ENCODE measurements around the gene CLEC2D. TPM values are rescaled to one million over a fixed set of nuclear protein-coding genes. Genes with fewer than 3 reads are reported as not detected.
"Not testable (repeated sequence)": the region's sequence is repeated elsewhere in the genome, so short reads cannot be mapped to it uniquely, and the experiment has no call there.

CLEC2D gene
- total RNA-seq, 2 experiments from 2014 or later = 446 to 449 TPM

GRCh38 chr12:9736936-9737705 is 67.6 kb downstream of the CLEC2D start:
- H3K4me1 Mint-ChIP-seq = peaks cover 67% of the 10 kb centered on the region
- no peak for DNase-seq
- no peaks in the 10 kb centered on the region for H3K27me3 Mint-ChIP-seq
- ChIA-PET POLR2A (interaction anchor here (0.8 to 7.1 kb wide), 8 partner anchors 23 to 132 kb away, joined by 3 to 194 read pairs (median 4); partner anchors contain the start of genes CD69, CLEC2B and CLEC2D), CTCF (interaction anchor here (0.8 to 1.5 kb wide), 3 partner anchors 12 to 89 kb away, joined by 3 to 6 read pairs (median 3); no protein-coding TSS in a partner anchor)
- H3K4me3 Mint-ChIP-seq = peak overlapping the region; percentile 48
- peaks cover 36% of the 10 kb centered on the region for H3K36me3 Mint-ChIP-seq (ENCODE audit: low read depth)
- H3K27ac Mint-ChIP-seq = peak overlapping the region; percentile 84
- peaks cover 13% of the 10 kb centered on the region for H3K9me3 Mint-ChIP-seq

- peak overlapping the region; percentile 56 for H3K4me3 Mint-ChIP-seq
- peak overlapping the region; percentile 84 for H3K27ac Mint-ChIP-seq
- peaks cover 27% of the 10 kb centered on the region for H3K36me3 Mint-ChIP-seq (ENCODE audit: low read depth)
- H3K4me1 Mint-ChIP-seq = peaks cover 70% of the 10 kb centered on the region
- POLR2A ChIA-PET = interaction anchor here (1.1 to 7.1 kb wide), 5 partner anchors 16 to 89 kb away, joined by 3 to 194 read pairs (median 7); partner anchors contain the start of genes CD69 and CLEC2D
- H3K27me3 Mint-ChIP-seq, DNase-seq: not testable (repeated sequence)
- H3K9me3 Mint-ChIP-seq = peaks cover 13% of the 10 kb centered on the region
- CTCF ChIA-PET = interaction anchor here (1.0 to 2.3 kb wide), 3 partner anchors 12 to 59 kb away, joined by 3 to 6 read pairs (median 3); no protein-coding TSS in a partner anchor
These were observed 69.4 kb downstream of the CLEC2D start for GRCh38 chr12:9738905-9739304.

- CTCF ChIA-PET = interaction anchor here (1.0 to 2.3 kb wide), 4 partner anchors 11 to 59 kb away, joined by 3 to 6 read pairs (median 4); no protein-coding TSS in a partner anchor
- DNase-seq, H3K27me3 Mint-ChIP-seq: not testable (repeated sequence)
- Mint-ChIP-seq H3K9me3 (peaks cover 13% of the 10 kb centered on the region), H3K4me3 (peak overlapping the region; percentile 64), H3K36me3 (ENCODE audit: low read depth) (peaks cover 27% of the 10 kb centered on the region), H3K4me1 (peaks cover 71% of the 10 kb centered on the region), H3K27ac (peak overlapping the region; percentile 74)
- POLR2A ChIA-PET = interaction anchor here (0.7 to 7.1 kb wide), 10 partner anchors 8 to 90 kb away, joined by 3 to 243 read pairs (median 37); partner anchors contain the start of genes CD69, CLEC2D and CLECL1
These were observed 70.0 kb downstream of the CLEC2D start for GRCh38 chr12:9739404-9740105.

- Mint-ChIP-seq H3K27ac (peak overlapping the region; percentile 74), H3K4me3 (peak overlapping the region; percentile 64), H3K36me3 (ENCODE audit: low read depth) (peaks cover 27% of the 10 kb centered on the region), H3K9me3 (peaks cover 13% of the 10 kb centered on the region), H3K27me3 (no peaks in the 10 kb centered on the region), H3K4me1 (peaks cover 78% of the 10 kb centered on the region)
- ChIA-PET CTCF (interaction anchor here (1.0 to 2.3 kb wide), 2 partner anchors 11 to 58 kb away, joined by 4 to 6 read pairs; no protein-coding TSS in a partner anchor), POLR2A (interaction anchor here (0.7 to 7.1 kb wide), 9 partner anchors 9 to 90 kb away, joined by 3 to 243 read pairs (median 67); partner anchors contain the start of genes CD69, CLEC2D and CLECL1)
- DNase-seq = no peak
These were observed 70.7 kb downstream of the CLEC2D start for GRCh38 chr12:9740106-9740750.

GRCh38 chr12:9741726-9742125 is 72.2 kb downstream of the CLEC2D start:
- Mint-ChIP-seq H3K27me3 (no peaks in the 10 kb centered on the region), H3K9me3 (peaks cover 10% of the 10 kb centered on the region)

GRCh38 chr12:9742661-9743060 is 73.1 kb downstream of the CLEC2D start:
- Mint-ChIP-seq H3K4me3 (peak overlapping the region; percentile 79), H3K27me3 (no peaks in the 10 kb centered on the region), H3K9me3 (peaks cover 10% of the 10 kb centered on the region), H3K27ac (peak overlapping the region; percentile 98), H3K4me1 (peaks cover 70% of the 10 kb centered on the region), H3K36me3 (ENCODE audit: low read depth) (peaks cover 20% of the 10 kb centered on the region)
- peak; percentile 57 for DNase-seq
- POLR2A ChIA-PET = interaction anchor here (0.7 to 7.1 kb wide), 36 partner anchors 9 to 293 kb away, joined by 3 to 243 read pairs (median 8); partner anchors contain the start of genes CD69, CLEC2B, CLEC2D and CLECL1
- CTCF ChIA-PET = interaction anchor here (0.6 to 11.7 kb wide), 50 partner anchors 9 to 877 kb away, joined by 3 to 232 read pairs (median 4); partner anchors contain the start of genes CD69, CLEC12B, CLEC2B and CLEC2D

More at GRCh38 chr12:9741726-9742125, 72.2 kb downstream of the CLEC2D start:
- Mint-ChIP-seq H3K4me1 (peaks cover 71% of the 10 kb centered on the region), H3K27ac (peak overlapping the region; percentile 98), H3K36me3 (ENCODE audit: low read depth) (peaks cover 23% of the 10 kb centered on the region), H3K4me3 (peak overlapping the region; percentile 79)
- ChIA-PET POLR2A (interaction anchor here (0.6 to 7.1 kb wide), 33 partner anchors 10 to 292 kb away, joined by 3 to 243 read pairs (median 8); partner anchors contain the start of genes CD69, CLEC2B, CLEC2D and CLECL1), CTCF (interaction anchor here (1.0 to 11.7 kb wide), 17 partner anchors 10 to 401 kb away, joined by 3 to 232 read pairs (median 9); partner anchors contain the start of genes CD69, CLEC2B and CLEC2D)
- peak; percentile 89 for DNase-seq

- DNase-seq = no peak
- H3K9me3 Mint-ChIP-seq = peaks cover 3% of the 10 kb centered on the region
- H3K4me3 Mint-ChIP-seq = no peak overlapping the region
- H3K36me3 Mint-ChIP-seq (ENCODE audit: low read depth) = peaks cover 6% of the 10 kb centered on the region
- CTCF ChIA-PET = interaction anchor here (1.3 to 19.5 kb wide), 3 partner anchors 53 to 71 kb away, joined by 3 to 587 read pairs (median 232); no protein-coding TSS in a partner anchor
- no peaks in the 10 kb centered on the region for H3K27me3 Mint-ChIP-seq
- peaks cover 59% of the 10 kb centered on the region for H3K4me1 Mint-ChIP-seq
- POLR2A ChIA-PET = interaction anchor here (1.1 to 1.5 kb wide), 2 partner anchors 13 to 16 kb away, joined by 5 to 8 read pairs; partner anchors contain the start of gene CD69
- H3K27ac Mint-ChIP-seq = no peak overlapping the region
These were observed 75.7 kb downstream of the CLEC2D start for GRCh38 chr12:9745199-9745598.

Other genes with a start within 250 kb of the CLEC2D start
- gene KLRB1, start 61.8 kb upstream of the CLEC2D start, total RNA-seq = 10 to 100 TPM; 17.4 to 19.4 TPM
- gene CLECL1, start 63.4 kb downstream of the CLEC2D start, total RNA-seq = 10 to 100 TPM; 13.5 to 15.4 TPM
- gene CD69, start 91.2 kb downstream of the CLEC2D start, total RNA-seq = 100 to 1,000 TPM; 196 to 197 TPM
- gene KLRF1, start 157.8 kb downstream of the CLEC2D start, total RNA-seq = under 1 TPM; 0.38 to 0.48 TPM
- 10 to 100 TPM; 79.6 to 79.7 TPM for gene CLEC2B, start 199.6 kb downstream of the CLEC2D start, total RNA-seq
- gene KLRF2, start 211.8 kb downstream of the CLEC2D start, total RNA-seq = not detected